Endothelial cell of umbilical vein (primary cell): ENCODE data around the gene PEX3. TPM values are rescaled to one million over a fixed set of nuclear protein-coding genes. Genes with fewer than 3 reads are reported as not detected.

Experiments used
- BruUV-seq: library from RNA; stranded (reverse); fragments of 400-500 nt; replicated peaks from 2 replicates; lab custom pipeline; 2021; lab: Mats Ljungman, UMichigan
- CTCF ChIA-PET: fragments of 300-600, 350-600 bp; sonication (Branson Sonifier 250); formaldehyde crosslinking; loops from one replicate; lab custom pipeline; 2021; ENCODE audit warnings: antibody characterized with exemption, inconsistent platforms; lab: Charles Lee
- POLR2A ChIA-PET: fragments of 300-600, 350-600 bp; sonication (Branson Sonifier 250); formaldehyde crosslinking; loops from one replicate; lab custom pipeline; 2021; ENCODE audit warnings: antibody characterized with exemption, inconsistent platforms; lab: Charles Lee
- DNase-seq: peaks from one replicate; pipeline ENCODE4 v3.0.0-alpha.2; 2011; ENCODE audit warnings: low read depth, low spot score
- FAIRE-seq: peaks from 2 replicates; lab custom pipeline; 2011; peaks lifted over from hg19 to GRCh38; lab: Jason Lieb, UNC
- H2AFZ ChIP-seq: 2 replicates; pipeline ENCODE4 v1.6.0; 2012; ENCODE audit warnings: low read depth, low read length, control low read depth, inconsistent platforms
- H3K27ac ChIP-seq: 2 replicates; pipeline ENCODE4 v1.5.1; 2011; ENCODE audit warnings: low read depth, mild to moderate bottlenecking, control low read depth, low read length, moderate library complexity; ENCODE audit not compliant: insufficient read depth
- H3K27me3 ChIP-seq, 2 experiments: 2 replicates each; pipeline versions ENCODE4 v1.6.0 to v1.6.1; 2011; ENCODE audit warnings: low read length in 2 of 2, mixed read lengths in 1 of 2; ENCODE audit not compliant: control insufficient read depth in 2 of 2, insufficient read depth in 2 of 2
- H3K36me3 ChIP-seq, 2 experiments: 2 replicates in 1 of 2; 3 replicates in 1 of 2; pipeline ENCODE4 v1.5.1; 2011; ENCODE audit warnings: low read length in 2 of 2, mild to moderate bottlenecking in 1 of 2, moderate library complexity in 1 of 2; ENCODE audit not compliant: control insufficient read depth in 2 of 2, insufficient read depth in 2 of 2; ENCODE audit errors: extremely low read depth in 1 of 2
- H3K4me1 ChIP-seq: 3 replicates; pipeline ENCODE4 v1.5.1; 2011; ENCODE audit warnings: mild to moderate bottlenecking, low read length; ENCODE audit not compliant: control insufficient read depth, insufficient read depth; ENCODE audit errors: extremely low read depth
- H3K4me2 ChIP-seq: 2 replicates; pipeline ENCODE4 v1.6.1; 2011; ENCODE audit warnings: low read length, control low read depth, mixed read lengths; ENCODE audit not compliant: insufficient read depth
- H3K4me3 ChIP-seq, 3 experiments: fragments of 200-600 bp in 1 of 3; sonication (generic), shearing (Covaris generic) in 1 of 3; replicated peaks in 1 of 3; 2 replicates each; pipeline ENCODE4 v1.5.1; 2011 to 2016; ENCODE audit warnings: control low read depth in 3 of 3, low read length in 3 of 3, mild to moderate bottlenecking in 2 of 3, inconsistent platforms in 1 of 3, low read depth in 1 of 3, moderate library complexity in 1 of 3; ENCODE audit not compliant: insufficient read depth in 1 of 3
- H3K79me2 ChIP-seq: 2 replicates; pipeline ENCODE4 v1.6.0; 2012; ENCODE audit warnings: low read length, inconsistent platforms; ENCODE audit not compliant: control insufficient read depth, insufficient read depth
- H3K9ac ChIP-seq: replicated peaks from 2 replicates; pipeline ENCODE3; 2011; ENCODE audit warnings: low read length, control low read depth; ENCODE audit not compliant: insufficient read depth; ENCODE audit errors: extremely low read depth
- H3K9me1 ChIP-seq: replicated peaks from 3 replicates; pipeline ENCODE4 v1.6.0; 2011; ENCODE audit warnings: mild to moderate bottlenecking, low read length; ENCODE audit not compliant: control insufficient read depth, insufficient read depth; ENCODE audit errors: extremely low read depth
- H3K9me3 ChIP-seq: replicated peaks from 2 replicates; pipeline ENCODE4 v1.5.1; 2012; ENCODE audit warnings: low read length, inconsistent platforms; ENCODE audit not compliant: control insufficient read depth, insufficient read depth
- H4K20me1 ChIP-seq: replicated peaks from 2 replicates; pipeline ENCODE3; 2011; ENCODE audit warnings: mild to moderate bottlenecking, low read length; ENCODE audit not compliant: control insufficient read depth, insufficient read depth; ENCODE audit errors: extremely low read depth
- FOS ChIP-seq: IDR thresholded peaks from 2 replicates; pipeline ENCODE4 v1.6.1; 2011; ENCODE audit warnings: mild to moderate bottlenecking, low read length, moderate library complexity, borderline replicate concordance; ENCODE audit not compliant: insufficient read depth
- GATA2 ChIP-seq: IDR thresholded peaks from 2 replicates; pipeline ENCODE4 v1.7.0; 2011; ENCODE audit warnings: low read depth, mild to moderate bottlenecking, moderate library complexity, mixed read lengths, low read length; ENCODE audit not compliant: insufficient read length, insufficient read depth
- JUN ChIP-seq: IDR thresholded peaks from 2 replicates; pipeline ENCODE4 v1.6.1; 2011; ENCODE audit warnings: borderline replicate concordance, low read depth; ENCODE audit not compliant: insufficient read length, insufficient read depth
- MAX ChIP-seq: IDR thresholded peaks from 2 replicates; pipeline ENCODE4 v1.6.1; 2011; ENCODE audit not compliant: insufficient read depth, insufficient read length
- MYC ChIP-seq: IDR thresholded peaks from one replicate; pipeline ENCODE4 v1.6.1; 2011; ENCODE audit warnings: mild to moderate bottlenecking, low read depth, low read length
- POLR2AphosphoS5 ChIP-seq: IDR thresholded peaks from 2 replicates; pipeline ENCODE4 v1.6.1; 2012; ENCODE audit warnings: low read depth, mild to moderate bottlenecking, control low read depth, low read length, moderate library complexity; ENCODE audit not compliant: insufficient read depth
- dilution Hi-C: fragments of 300-500 bp; cut with MboI; formaldehyde crosslinking; loops from one replicate; pipeline ENCODE4 v1.15.0; 2019; ENCODE audit warnings: low sequenced_read_pairs; ENCODE audit not compliant: extremely low pct_ligation_motif_present
- intact Hi-C: fragments of 100-400 bp; cut with micrococcal nuclease; formaldehyde crosslinking; loops from one replicate; pipeline ENCODE4 v1.10.0; 2022
- polyA plus RNA-seq, 4 experiments: library from polyadenylated mRNA; depleted of rRNA in 3 of 4; stranded (reverse) in 3 of 4; unstranded in 1 of 4; fragments of >200 nt; gene quantifications; 2 replicates each; pipeline versions ENCODE4 v1.2.1 to v1.2.3, GENCODE V29; 2011 to 2012; ENCODE audit warnings: missing spikeins in 1 of 4
- total RNA-seq: library from RNA; stranded (reverse); gene quantifications from 2 replicates; pipeline ENCODE4 v1.2.3, GENCODE V29; 2021

The PEX3 gene
- total and polyA plus RNA-seq, 2 donors (not counting 3 experiments of a cell fraction or from before 2014, with no cell fraction given) = 8.7 to 21.7 TPM

GRCh38 chr6:143476545-143476944 lies 25.9 kb downstream of the PEX3 start:
- Histone ChIP-seq H3K27me3 (no peaks in the 10 kb centered on the region), H3K9me1 (no peaks in the 10 kb centered on the region), H4K20me1 (no peaks in the 10 kb centered on the region), H3K36me3 (peaks cover 0 to 2% of the 10 kb centered on the region in 2 experiments), H3K4me1 (no peaks in the 10 kb centered on the region), H2AFZ (no peak overlapping the region), H3K79me2 (no peaks in the 10 kb centered on the region), H3K9ac (no peak overlapping the region), H3K4me3 (no peak overlapping the region), H3K4me2 (no peak overlapping the region), H3K27ac (no peak overlapping the region), H3K9me3 (no peaks in the 10 kb centered on the region)
- POLR2A ChIA-PET = no interaction called here
- DNase-seq (no peak), FAIRE-seq (no peak)
- dilution Hi-C loops = no loop called here
- BruUV-seq = no TSS peak
- CTCF ChIA-PET = no interaction called here
- intact Hi-C loops = no loop called here
- TF ChIP-seq JUN (no peak), GATA2 (no peak), MAX (no peak)

GRCh38 chr6:143478479-143479062 lies 28.0 kb downstream of the PEX3 start:
- Histone ChIP-seq H3K4me2 (no peak overlapping the region), H3K9me1 (no peaks in the 10 kb centered on the region), H3K4me3 (no peak overlapping the region), H3K4me1 (no peaks in the 10 kb centered on the region), H4K20me1 (no peaks in the 10 kb centered on the region), H3K9me3 (no peaks in the 10 kb centered on the region), H2AFZ (no peak overlapping the region), H3K27me3 (no peaks in the 10 kb centered on the region), H3K36me3 (peaks cover 0 to 2% of the 10 kb centered on the region in 2 experiments), H3K27ac (no peak overlapping the region), H3K9ac (no peak overlapping the region), H3K79me2 (no peaks in the 10 kb centered on the region)
- no TSS peak for BruUV-seq
- dilution Hi-C loops (no loop called here), intact Hi-C loops (no loop called here)
- TF ChIP-seq MYC (no peak), POLR2AphosphoS5 (no peak), JUN (no peak), FOS (no peak), GATA2 (no peak)
- DNase-seq (no peak), FAIRE-seq (no peak)
- ChIA-PET POLR2A (no interaction called here), CTCF (interaction anchor here (0.7 kb wide), 1 partner anchor 10 kb away, joined by 3 read pairs; no protein-coding TSS in a partner anchor)
